Astrocyte (in vitro differentiated cells and primary cell): Measurements from ENCODE around the gene CYB5B. TPM values are rescaled to one million over a fixed set of nuclear protein-coding genes. Genes with fewer than 3 reads are reported as not detected.
A peak's percentile ranks its signal among the peaks of the same experiment; 100 is the strongest.

Source experiments
- DNase-seq: peaks from one replicate; pipeline ENCODE4 v3.0.0-alpha.2; 2010; ENCODE audit warnings: low read depth
- FAIRE-seq: peaks from 2 replicates; lab custom pipeline; 2011; peaks lifted over from hg19 to GRCh38; lab: Jason Lieb, UNC
- H2AFZ ChIP-seq: 2 replicates; pipeline ENCODE4 v1.6.0; 2012; ENCODE audit warnings: low read depth, low read length, inconsistent platforms
- H3K27ac ChIP-seq: 2 replicates; pipeline ENCODE4 v1.5.1; 2011; ENCODE audit warnings: low read depth, low read length, inconsistent platforms
- H3K27me3 ChIP-seq: 2 replicates; pipeline ENCODE4 v1.6.0; 2011; ENCODE audit warnings: low read length, inconsistent platforms; ENCODE audit not compliant: insufficient read depth
- H3K36me3 ChIP-seq: 2 replicates; pipeline ENCODE4 v1.5.1; 2011; ENCODE audit warnings: low read length, inconsistent platforms; ENCODE audit not compliant: insufficient read depth
- H3K4me1 ChIP-seq: 2 replicates; pipeline ENCODE4 v1.5.1; 2011; ENCODE audit warnings: low read length, inconsistent platforms; ENCODE audit not compliant: insufficient read depth
- H3K4me2 ChIP-seq: 2 replicates; pipeline ENCODE4 v1.6.0; 2012; ENCODE audit warnings: low read length, inconsistent platforms
- H3K4me3 ChIP-seq: 2 replicates; pipeline ENCODE4 v1.5.1; 2011; ENCODE audit warnings: low read depth, mild to moderate bottlenecking, low read length, inconsistent platforms; ENCODE audit not compliant: insufficient read depth
- H3K79me2 ChIP-seq: 2 replicates; pipeline ENCODE4 v1.6.0; 2012; ENCODE audit warnings: mild to moderate bottlenecking, low read length, inconsistent platforms; ENCODE audit not compliant: insufficient read depth
- H3K9ac ChIP-seq: 2 replicates; pipeline ENCODE4 v1.6.0; 2012; ENCODE audit warnings: mild to moderate bottlenecking, low read length, inconsistent platforms
- H3K9me3 ChIP-seq: 2 replicates; pipeline ENCODE4 v1.5.1; 2012; ENCODE audit warnings: low read depth, mild to moderate bottlenecking, low read length, inconsistent platforms; ENCODE audit not compliant: insufficient read depth
- H4K20me1 ChIP-seq: 2 replicates; pipeline ENCODE4 v1.6.0; 2012; ENCODE audit warnings: low read length, inconsistent platforms; ENCODE audit not compliant: insufficient read depth
- H3K27ac Mint-ChIP-seq: one replicate; pipeline ENCODE4 v1.8.0; 2021; ENCODE audit warnings: mild to moderate bottlenecking, mixed read lengths; ENCODE audit not compliant: unreplicated experiment
- H3K27me3 Mint-ChIP-seq: one replicate; pipeline ENCODE4 v1.8.0; 2021; ENCODE audit warnings: low read depth, mixed read lengths; ENCODE audit not compliant: unreplicated experiment
- H3K36me3 Mint-ChIP-seq: one replicate; pipeline ENCODE4 v1.8.0; 2021; ENCODE audit warnings: low read depth, mixed read lengths; ENCODE audit not compliant: unreplicated experiment
- H3K4me1 Mint-ChIP-seq: one replicate; pipeline ENCODE4 v1.8.0; 2021; ENCODE audit warnings: low read depth, mixed read lengths; ENCODE audit not compliant: unreplicated experiment
- H3K4me3 Mint-ChIP-seq: one replicate; pipeline ENCODE4 v1.8.0; 2021; ENCODE audit warnings: mild to moderate bottlenecking, moderate library complexity, mixed read lengths; ENCODE audit not compliant: unreplicated experiment
- H3K9me3 Mint-ChIP-seq: one replicate; pipeline ENCODE4 v1.8.0; 2021; ENCODE audit warnings: mild to moderate bottlenecking, mixed read lengths; ENCODE audit not compliant: unreplicated experiment
- CTCF ChIP-seq: IDR thresholded peaks from 2 replicates; pipeline ENCODE4 v1.5.1; 2011; ENCODE audit warnings: low read depth, mild to moderate bottlenecking, inconsistent platforms, low read length, moderate library complexity; ENCODE audit not compliant: insufficient read depth
- EZH2 ChIP-seq: IDR thresholded peaks from 2 replicates; pipeline ENCODE4 v1.6.1; 2012; ENCODE audit warnings: mild to moderate bottlenecking, low read length, inconsistent platforms; ENCODE audit not compliant: insufficient read depth
- total RNA-seq: library from RNA; stranded (reverse); gene quantifications from 2 replicates; pipeline ENCODE4 v1.2.1, GENCODE V29; 2021

CYB5B gene
- total RNA-seq, 1 donor from 2014 or later: 149 TPM

GRCh38 chr16:69483611-69484010, 59.2 kb downstream of the CYB5B start:
- Histone ChIP-seq H3K27ac (no peak overlapping the region), H3K79me2 (no peaks in the 10 kb centered on the region), H2AFZ (no peak overlapping the region), H3K4me2 (no peak overlapping the region), H4K20me1 (no peaks in the 10 kb centered on the region), H3K9me3 (no peaks in the 10 kb centered on the region), H3K4me3 (no peak overlapping the region), H3K36me3 (no peaks in the 10 kb centered on the region), H3K9ac (no peak overlapping the region), H3K27me3 (no peaks in the 10 kb centered on the region), H3K4me1 (peaks cover 12% of the 10 kb centered on the region)
- Mint-ChIP-seq H3K4me1 (no peaks in the 10 kb centered on the region), H3K4me3 (no peak overlapping the region), H3K36me3 (peaks cover 4% of the 10 kb centered on the region), H3K9me3 (no peaks in the 10 kb centered on the region), H3K27me3 (peaks cover 1% of the 10 kb centered on the region), H3K27ac (no peak overlapping the region)
- TF ChIP-seq EZH2 (no peak), CTCF (no peak)
- FAIRE-seq (no peak), DNase-seq (no peak)

- Histone ChIP-seq H3K27me3 (no peaks in the 10 kb centered on the region), H3K9me3 (no peaks in the 10 kb centered on the region), H3K36me3 (no peaks in the 10 kb centered on the region), H3K9ac (no peak overlapping the region), H3K4me3 (no peak overlapping the region), H2AFZ (no peak overlapping the region), H4K20me1 (no peaks in the 10 kb centered on the region), H3K79me2 (no peaks in the 10 kb centered on the region), H3K4me1 (peaks cover 12% of the 10 kb centered on the region), H3K4me2 (no peak overlapping the region), H3K27ac (no peak overlapping the region)
- TF ChIP-seq EZH2: no peak
- TF ChIP-seq CTCF: no peak
- Mint-ChIP-seq H3K9me3 (no peaks in the 10 kb centered on the region), H3K27ac (peak overlapping the region; percentile 26), H3K4me3 (no peak overlapping the region), H3K27me3 (peaks cover 1% of the 10 kb centered on the region), H3K4me1 (no peaks in the 10 kb centered on the region), H3K36me3 (no peaks in the 10 kb centered on the region)
- DNase-seq (no peak), FAIRE-seq (no peak)
These were observed 60.9 kb downstream of the CYB5B start for GRCh38 chr16:69485361-69485760.

- no peak overlapping the region for H3K4me3 Mint-ChIP-seq
- H3K36me3 ChIP-seq: no peaks in the 10 kb centered on the region
- FAIRE-seq (no peak), DNase-seq (no peak)
- no peak overlapping the region for H2AFZ ChIP-seq
- H3K9me3 ChIP-seq: no peaks in the 10 kb centered on the region
- H3K27me3 ChIP-seq: no peaks in the 10 kb centered on the region
- H3K9ac ChIP-seq: no peak overlapping the region
- H3K36me3 Mint-ChIP-seq: no peaks in the 10 kb centered on the region
- no peak for TF ChIP-seq CTCF
- TF ChIP-seq EZH2: no peak
- no peaks in the 10 kb centered on the region for H4K20me1 ChIP-seq
- H3K4me1 Mint-ChIP-seq: no peaks in the 10 kb centered on the region
- H3K9me3 Mint-ChIP-seq: no peaks in the 10 kb centered on the region
- no peak overlapping the region for H3K4me2 ChIP-seq
- no peaks in the 10 kb centered on the region for H3K79me2 ChIP-seq
- no peak overlapping the region for H3K27ac ChIP-seq
- H3K27ac Mint-ChIP-seq: no peak overlapping the region
- no peak overlapping the region for H3K4me3 ChIP-seq
- peaks cover 12% of the 10 kb centered on the region for H3K4me1 ChIP-seq
- peaks cover 1% of the 10 kb centered on the region for H3K27me3 Mint-ChIP-seq
These were observed 61.4 kb downstream of the CYB5B start for GRCh38 chr16:69485816-69486215.
